ENCODE results near the gene LBP. TPM values are rescaled to one million over a fixed set of nuclear protein-coding genes. Genes with fewer than 3 reads are reported as not detected.

The LBP gene
- total RNA-seq, 1 donor from 2014 or later, result not detected

GRCh38 chr20:38316341-38316740 lies 29.9 kb upstream of the LBP start:
- H3K36me3 Mint-ChIP-seq (ENCODE audit: unreplicated experiment), result no peaks in the 10 kb centered on the region
- no peak for TF ChIP-seq CTCF (IDR thresholded peaks at IDR 0.05; ENCODE audit: partially characterized antibody, unreplicated experiment)
- H3K27ac Mint-ChIP-seq (ENCODE audit: unreplicated experiment), result no peak overlapping the region
- DNase-seq, result no peak
- H3K4me3 Mint-ChIP-seq (ENCODE audit: unreplicated experiment), result no peak overlapping the region
- H3K9me3 Mint-ChIP-seq (ENCODE audit: unreplicated experiment), result peaks cover 2% of the 10 kb centered on the region
- H3K4me1 Mint-ChIP-seq (ENCODE audit: low read depth, unreplicated experiment), result no peaks in the 10 kb centered on the region
- peaks cover 3% of the 10 kb centered on the region for H3K27me3 Mint-ChIP-seq (ENCODE audit: unreplicated experiment)

DNA sequence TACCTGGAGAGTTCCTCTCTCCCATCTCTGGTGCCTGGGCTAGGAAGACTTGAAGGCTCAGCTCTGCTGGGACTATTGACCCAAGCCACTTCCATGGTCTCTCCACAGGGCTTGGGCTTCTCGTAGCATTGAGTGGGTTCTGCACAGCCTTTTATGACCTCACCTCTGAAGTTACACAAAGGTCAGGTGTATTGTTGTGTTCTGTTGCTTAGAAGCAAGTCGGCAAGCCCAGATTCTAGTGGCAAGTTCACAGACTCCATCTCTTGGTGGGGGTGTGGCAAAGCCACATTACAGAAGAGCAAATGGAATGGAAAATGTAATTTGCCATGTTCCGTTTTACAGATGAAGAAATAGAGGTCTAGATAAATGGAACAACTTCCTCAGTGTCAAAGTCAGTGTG lies 28.9 kb upstream of the LBP start:
- peaks cover 3% of the 10 kb centered on the region for H3K27me3 Mint-ChIP-seq (ENCODE audit: unreplicated experiment)
- no peaks in the 10 kb centered on the region for H3K36me3 Mint-ChIP-seq (ENCODE audit: unreplicated experiment)
- H3K27ac Mint-ChIP-seq (ENCODE audit: unreplicated experiment), result no peak overlapping the region
- no peaks in the 10 kb centered on the region for H3K4me1 Mint-ChIP-seq (ENCODE audit: low read depth, unreplicated experiment)
- TF ChIP-seq CTCF (IDR thresholded peaks at IDR 0.05; ENCODE audit: partially characterized antibody, unreplicated experiment), result no peak
- H3K4me3 Mint-ChIP-seq (ENCODE audit: unreplicated experiment), result no peak overlapping the region
- peaks cover 1% of the 10 kb centered on the region for H3K9me3 Mint-ChIP-seq (ENCODE audit: unreplicated experiment)
- no peak for DNase-seq

DNA sequence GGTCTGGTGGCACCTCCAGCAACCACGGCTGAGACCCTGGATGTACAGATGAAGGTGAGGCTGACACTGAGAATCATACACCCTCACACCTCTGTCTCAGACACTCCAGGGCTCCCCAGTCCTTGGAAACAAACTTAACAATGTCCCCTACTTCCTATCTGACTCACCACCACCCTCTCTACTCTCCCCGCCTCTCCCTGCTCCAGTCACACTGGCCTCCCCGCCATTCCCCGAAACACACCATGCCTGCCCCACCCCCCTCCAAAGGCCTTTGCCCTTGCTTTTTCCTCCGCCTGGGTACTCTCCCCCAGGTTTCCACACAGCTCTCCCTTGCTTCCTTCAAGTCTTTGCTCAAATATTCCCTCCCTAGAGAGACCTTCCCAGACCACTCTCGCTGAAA lies 26.1 kb upstream of the LBP start:
- H3K9me3 Mint-ChIP-seq (ENCODE audit: unreplicated experiment), result no peaks in the 10 kb centered on the region
- no peaks in the 10 kb centered on the region for H3K4me1 Mint-ChIP-seq (ENCODE audit: low read depth, unreplicated experiment)
- no peak overlapping the region for H3K4me3 Mint-ChIP-seq (ENCODE audit: unreplicated experiment)
- DNase-seq, result no peak
- H3K27me3 Mint-ChIP-seq (ENCODE audit: unreplicated experiment), result peaks cover 3% of the 10 kb centered on the region
- H3K27ac Mint-ChIP-seq (ENCODE audit: unreplicated experiment), result no peak overlapping the region
- TF ChIP-seq CTCF (IDR thresholded peaks at IDR 0.05; ENCODE audit: partially characterized antibody, unreplicated experiment), result no peak
- H3K36me3 Mint-ChIP-seq (ENCODE audit: unreplicated experiment), result no peaks in the 10 kb centered on the region

- Mint-ChIP-seq H3K27ac (ENCODE audit: unreplicated experiment) (no peak overlapping the region), H3K4me1 (ENCODE audit: low read depth, unreplicated experiment) (no peaks in the 10 kb centered on the region), H3K4me3 (ENCODE audit: unreplicated experiment) (no peak overlapping the region), H3K9me3 (ENCODE audit: unreplicated experiment) (no peaks in the 10 kb centered on the region), H3K27me3 (ENCODE audit: unreplicated experiment) (peaks cover 6% of the 10 kb centered on the region), H3K36me3 (ENCODE audit: unreplicated experiment) (no peaks in the 10 kb centered on the region)
- DNase-seq, result peak; percentile 63
- TF ChIP-seq CTCF (IDR thresholded peaks at IDR 0.05; ENCODE audit: partially characterized antibody, unreplicated experiment), result peak; percentile 77
Observed at GRCh38 chr20:38321959-38322598, 24.2 kb upstream of the LBP start.

GRCh38 chr20:38324159-38324558 lies 22.1 kb upstream of the LBP start:
- Mint-ChIP-seq H3K27me3 (ENCODE audit: unreplicated experiment) (peaks cover 6% of the 10 kb centered on the region), H3K36me3 (ENCODE audit: unreplicated experiment) (no peaks in the 10 kb centered on the region)

More at GRCh38 chr20:38324159-38324558, 22.1 kb upstream of the LBP start:
- no peak for DNase-seq
- no peak for TF ChIP-seq CTCF (IDR thresholded peaks at IDR 0.05; ENCODE audit: partially characterized antibody, unreplicated experiment)
- Mint-ChIP-seq H3K4me3 (ENCODE audit: unreplicated experiment) (no peak overlapping the region), H3K9me3 (ENCODE audit: unreplicated experiment) (no peaks in the 10 kb centered on the region), H3K27ac (ENCODE audit: unreplicated experiment) (no peak overlapping the region), H3K4me1 (ENCODE audit: low read depth, unreplicated experiment) (no peaks in the 10 kb centered on the region)
